Vagina (tissue), 2 donors: ENCODE data around the gene SHANK1.
"Not testable (repeated sequence)": the region's sequence is repeated elsewhere in the genome, so short reads cannot be mapped to it uniquely, and the experiment has no call there.

Source experiments
- CTCF ChIP-seq, 3 experiments: fragments of 450-650 bp in 2 of 3; fragments of 200-600 bp in 1 of 3; sonication (generic) in 1 of 3; IDR thresholded peaks; one replicate each; pipeline ENCODE4 v1.5.1; 2017 to 2019; ENCODE audit warnings: antibody characterized with exemption in 3 of 3, mild to moderate bottlenecking in 2 of 3, moderate library complexity in 2 of 3
- POLR2A ChIP-seq, 2 donors: fragments of 450-650 bp; IDR thresholded peaks; one replicate each; pipeline ENCODE4 v1.6.1; 2017; ENCODE audit warnings: antibody characterized with exemption in 2 of 2, mild to moderate bottlenecking in 2 of 2, moderate library complexity in 2 of 2

GRCh38 chr19:50612504-50613404 lies 106.8 kb downstream of the SHANK1 start:
- not testable (repeated sequence) for TF ChIP-seq POLR2A, CTCF (IDR thresholded peaks at IDR 0.05)
